Kidney epithelial cell (primary cell): ENCODE measurements around the gene ABCA4. TPM values are rescaled to one million over a fixed set of nuclear protein-coding genes. Genes with fewer than 3 reads are reported as not detected.

Experiments used
- DNase-seq: peaks from one replicate; pipeline ENCODE4 v3.0.0-alpha.2; 2010; ENCODE audit warnings: low read depth
- H3K27me3 ChIP-seq: 2 replicates; pipeline ENCODE4 v1.6.0; 2011; ENCODE audit warnings: low read length; ENCODE audit not compliant: control insufficient read depth, insufficient read depth
- H3K36me3 ChIP-seq: 2 replicates; pipeline ENCODE4 v1.5.1; 2011; ENCODE audit warnings: low read length; ENCODE audit not compliant: control insufficient read depth, insufficient read depth
- H3K4me3 ChIP-seq: 2 replicates; pipeline ENCODE4 v1.5.1; 2011; ENCODE audit warnings: low read depth, mild to moderate bottlenecking, control low read depth, low read length
- total RNA-seq: library from RNA; depleted of rRNA; stranded (reverse); fragments of >200 nt; gene quantifications from 2 replicates; pipeline ENCODE4 v1.2.3, GENCODE V29; 2015
- TF ChIP-seq, protein P1 (sequence below): IDR thresholded peaks from 2 replicates; pipeline ENCODE4 v1.5.1; 2011; ENCODE audit warnings: mild to moderate bottlenecking, moderate library complexity, low read length, control low read depth, inconsistent platforms; ENCODE audit not compliant: insufficient read depth, poor library complexity, severe bottlenecking

ABCA4 gene
- total RNA-seq, 1 donor from 2014 or later: not detected

DNA sequence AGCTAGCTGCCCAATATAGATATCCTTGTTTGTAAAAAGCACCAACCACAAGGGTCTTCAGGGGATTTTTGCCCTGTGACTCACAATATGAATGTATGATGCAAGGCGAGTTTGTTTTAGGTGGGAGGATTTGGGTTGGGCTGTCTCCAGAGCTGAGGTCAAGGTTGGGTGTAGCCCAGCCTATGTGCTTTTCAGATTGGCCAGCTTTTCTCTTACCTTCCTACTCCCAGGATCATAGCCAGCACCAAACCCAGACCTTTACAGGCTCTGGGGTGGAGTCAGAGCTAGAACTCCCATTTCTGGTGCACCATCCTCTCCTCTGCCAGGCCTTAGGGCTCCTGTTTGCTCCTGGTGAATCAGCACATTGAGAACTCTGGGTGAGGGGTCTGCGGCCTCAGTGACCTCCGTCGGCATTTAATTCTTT is 156.2 kb downstream of the ABCA4 start:
- TF ChIP-seq, protein P1, sequence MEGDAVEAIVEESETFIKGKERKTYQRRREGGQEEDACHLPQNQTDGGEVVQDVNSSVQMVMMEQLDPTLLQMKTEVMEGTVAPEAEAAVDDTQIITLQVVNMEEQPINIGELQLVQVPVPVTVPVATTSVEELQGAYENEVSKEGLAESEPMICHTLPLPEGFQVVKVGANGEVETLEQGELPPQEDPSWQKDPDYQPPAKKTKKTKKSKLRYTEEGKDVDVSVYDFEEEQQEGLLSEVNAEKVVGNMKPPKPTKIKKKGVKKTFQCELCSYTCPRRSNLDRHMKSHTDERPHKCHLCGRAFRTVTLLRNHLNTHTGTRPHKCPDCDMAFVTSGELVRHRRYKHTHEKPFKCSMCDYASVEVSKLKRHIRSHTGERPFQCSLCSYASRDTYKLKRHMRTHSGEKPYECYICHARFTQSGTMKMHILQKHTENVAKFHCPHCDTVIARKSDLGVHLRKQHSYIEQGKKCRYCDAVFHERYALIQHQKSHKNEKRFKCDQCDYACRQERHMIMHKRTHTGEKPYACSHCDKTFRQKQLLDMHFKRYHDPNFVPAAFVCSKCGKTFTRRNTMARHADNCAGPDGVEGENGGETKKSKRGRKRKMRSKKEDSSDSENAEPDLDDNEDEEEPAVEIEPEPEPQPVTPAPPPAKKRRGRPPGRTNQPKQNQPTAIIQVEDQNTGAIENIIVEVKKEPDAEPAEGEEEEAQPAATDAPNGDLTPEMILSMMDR: no peak
- Histone ChIP-seq H3K27me3 (no peaks in the 10 kb centered on the region), H3K36me3 (no peaks in the 10 kb centered on the region), H3K4me3 (no peak overlapping the region)
- no peak for DNase-seq

DNA sequence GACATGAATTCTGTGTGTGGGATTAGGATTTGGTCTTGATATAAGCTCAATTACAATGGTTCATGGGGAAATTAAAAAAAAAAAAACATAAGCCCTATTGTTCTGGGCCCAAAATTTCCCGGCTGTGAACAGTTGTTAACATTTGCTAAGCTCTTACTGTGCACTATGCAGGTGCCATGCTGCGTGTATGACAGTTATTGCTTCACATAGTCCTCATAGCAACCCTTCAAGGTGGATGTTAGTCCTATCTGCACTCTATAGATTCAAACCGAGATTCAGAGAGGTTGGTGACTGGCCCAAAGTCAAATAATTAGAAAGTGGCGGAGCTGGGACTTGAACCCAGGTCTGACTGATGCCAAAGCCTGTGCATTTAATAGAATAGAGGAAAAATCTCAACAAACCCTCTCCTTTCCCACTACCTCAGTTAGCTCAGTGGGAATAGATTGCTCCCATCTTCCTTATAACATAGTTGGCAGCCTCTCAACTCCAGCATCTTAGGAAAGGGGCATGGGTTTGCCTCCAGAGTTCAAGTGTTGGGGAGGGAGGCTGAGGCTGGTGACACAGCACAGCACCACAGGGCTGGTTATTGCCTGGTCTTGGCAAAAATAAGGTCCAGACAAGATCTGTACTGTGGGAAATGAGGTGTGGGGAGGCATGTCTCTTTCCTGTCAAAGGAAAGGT is 156.7 kb downstream of the ABCA4 start:
- no peaks in the 10 kb centered on the region for H3K36me3 ChIP-seq
- no peaks in the 10 kb centered on the region for H3K27me3 ChIP-seq
- TF ChIP-seq, protein P1: no peak
- no peak overlapping the region for H3K4me3 ChIP-seq
- no peak for DNase-seq

DNA sequence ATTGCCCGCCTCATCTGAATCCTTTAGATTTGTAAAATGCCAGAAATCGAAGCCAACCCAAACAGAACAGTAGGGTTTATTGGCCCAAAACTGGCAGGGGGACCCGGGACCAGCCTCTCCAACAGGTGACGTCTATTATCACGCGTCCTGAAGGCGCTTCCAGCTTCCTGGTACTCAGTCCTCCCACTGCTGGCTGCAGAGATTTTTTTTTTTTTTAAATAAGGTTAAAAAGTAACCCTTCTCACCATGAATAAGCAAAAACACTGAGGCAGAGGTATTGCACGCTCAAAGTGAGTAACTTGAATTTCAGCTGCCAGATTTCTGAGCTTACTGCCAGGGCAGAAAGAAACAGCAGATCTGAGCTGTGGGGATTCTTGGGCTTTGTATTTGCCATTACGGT is 157.4 kb downstream of the ABCA4 start:
- Histone ChIP-seq H3K27me3 (no peaks in the 10 kb centered on the region), H3K36me3 (no peaks in the 10 kb centered on the region), H3K4me3 (no peak overlapping the region)
- TF ChIP-seq, protein P1: no peak
- peak; percentile 49 for DNase-seq

DNA sequence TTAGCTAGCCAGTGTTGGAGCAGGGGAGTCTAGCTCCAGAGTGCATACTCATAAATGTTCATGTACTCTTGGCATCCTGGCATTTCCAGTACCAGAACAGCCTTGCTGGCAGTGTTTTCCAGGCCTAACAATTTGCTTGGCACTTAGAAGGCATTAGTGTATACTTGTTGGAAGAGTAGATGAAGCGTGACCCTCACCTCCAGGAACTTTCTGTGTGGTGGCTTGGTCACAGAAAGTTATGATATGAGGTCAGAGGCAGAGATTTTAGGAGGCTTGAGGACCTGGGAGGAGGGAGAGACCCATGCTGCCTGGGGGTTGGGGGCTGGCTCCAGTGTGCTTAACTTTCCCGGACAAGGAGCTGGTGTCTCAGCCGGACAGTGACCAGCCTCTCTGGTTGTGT is 159.0 kb downstream of the ABCA4 start:
- Histone ChIP-seq H3K27me3 (no peaks in the 10 kb centered on the region), H3K4me3 (no peak overlapping the region), H3K36me3 (no peaks in the 10 kb centered on the region)
- TF ChIP-seq, protein P1: no peak
- no peak for DNase-seq

DNA sequence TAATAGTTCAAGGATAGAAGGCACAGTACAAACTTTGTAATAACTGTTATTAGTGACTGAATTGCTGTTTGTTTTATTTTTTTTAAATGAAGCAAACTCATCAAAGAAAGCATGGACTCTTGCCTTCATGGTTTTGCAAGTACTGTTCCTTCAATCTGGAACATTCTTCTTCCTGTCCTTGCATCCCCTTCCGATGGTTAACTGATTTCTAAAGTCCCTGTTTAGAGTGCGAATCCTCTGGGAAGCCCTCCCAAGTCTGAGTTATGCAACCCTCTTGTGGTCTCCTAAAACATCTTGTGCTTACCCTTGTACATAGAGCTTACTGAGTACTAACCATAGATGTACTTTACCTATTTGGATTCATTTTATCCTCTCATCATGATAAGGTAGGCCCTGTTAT is 159.5 kb downstream of the ABCA4 start:
- TF ChIP-seq, protein P1: no peak
- no peaks in the 10 kb centered on the region for H3K27me3 ChIP-seq

DNA sequence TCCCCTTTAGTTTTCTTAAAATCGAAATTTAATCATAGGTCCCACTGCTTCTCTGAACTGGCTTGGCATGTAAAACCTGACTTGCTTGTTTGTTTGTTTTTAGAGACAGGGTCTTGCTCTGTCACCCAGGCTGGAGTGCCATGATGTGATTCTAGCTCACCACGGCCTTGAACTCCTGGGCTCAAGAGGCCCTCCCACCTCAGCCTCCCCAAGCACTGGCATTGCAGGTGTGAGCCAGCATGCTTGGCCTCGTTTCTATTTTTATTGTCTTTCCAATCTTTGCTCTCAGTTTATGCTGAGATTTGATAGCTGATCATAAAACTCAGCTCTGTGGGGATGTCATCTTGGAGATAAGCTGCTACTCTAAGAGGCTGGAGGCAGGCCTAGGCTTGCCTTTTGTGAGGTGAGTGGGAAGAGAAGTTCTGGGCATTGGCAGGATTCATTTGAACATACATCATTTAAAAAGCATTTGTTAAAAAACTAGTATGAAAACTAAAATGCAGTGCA is 160.3 kb downstream of the ABCA4 start:
- TF ChIP-seq, protein P1: no peak
- H3K27me3 ChIP-seq: no peaks in the 10 kb centered on the region
- DNase-seq: no peak
- no peak overlapping the region for H3K4me3 ChIP-seq
- H3K36me3 ChIP-seq: no peaks in the 10 kb centered on the region

More for the DNA sequence above, 159.5 kb downstream of the ABCA4 start:
- no peak for DNase-seq
- Histone ChIP-seq H3K36me3 (no peaks in the 10 kb centered on the region), H3K4me3 (no peak overlapping the region)
